SU-DHL-6 (cell line): Measurements from ENCODE around the gene RNF220.

Experiments
- H2AFZ ChIP-seq: fragments of 200-600 bp; sonication (generic); 2 replicates; pipeline ENCODE4 v1.6.1; 2014; ENCODE audit warnings: low read depth, mild to moderate bottlenecking, moderate library complexity, mixed read lengths, antibody characterized with exemption, low read length; ENCODE audit not compliant: severe bottlenecking
- H3F3A ChIP-seq: fragments of 200-600 bp; shearing (Covaris generic); 2 replicates; pipeline ENCODE4 v1.6.0; 2016; ENCODE audit warnings: antibody characterized with exemption, mild to moderate bottlenecking; ENCODE audit not compliant: insufficient read depth
- H3K27ac ChIP-seq: fragments of 200-600 bp; sonication (generic); 2 replicates; pipeline ENCODE4 v1.5.1; 2016; ENCODE audit warnings: low read depth, mild to moderate bottlenecking, low read length, moderate library complexity, mixed read lengths
- H3K27me3 ChIP-seq: fragments of 200-600 bp; sonication (generic), shearing (Covaris generic); 2 replicates; pipeline ENCODE4 v1.6.0; 2014; ENCODE audit warnings: mild to moderate bottlenecking, low read length
- H3K36me3 ChIP-seq: fragments of 200-600 bp; sonication (generic); 2 replicates; pipeline ENCODE4 v1.6.1; 2014; ENCODE audit warnings: mild to moderate bottlenecking, low read length, mixed read lengths
- H3K4me2 ChIP-seq: fragments of 300-600, 200-600 bp; shearing (Covaris generic), sonication (generic); 2 replicates; pipeline ENCODE4 v1.6.0; 2014; ENCODE audit warnings: low read length, low read depth, mild to moderate bottlenecking; ENCODE audit not compliant: poor library complexity, severe bottlenecking
- H3K4me3 ChIP-seq: fragments of 200-600 bp; sonication (generic); 2 replicates; pipeline ENCODE4 v1.5.1; 2014; ENCODE audit warnings: antibody characterized with exemption, low read length, mild to moderate bottlenecking, mixed read lengths; ENCODE audit not compliant: insufficient read depth, poor library complexity, severe bottlenecking
- H3K79me2 ChIP-seq: fragments of 200-600 bp; sonication (generic); 2 replicates; pipeline ENCODE4 v1.6.1; 2014; ENCODE audit warnings: mild to moderate bottlenecking, low read length, moderate library complexity; ENCODE audit not compliant: insufficient read depth
- H3K9ac ChIP-seq: fragments of 200-600 bp; sonication (generic); 2 replicates; pipeline ENCODE4 v1.7.0; 2014; ENCODE audit warnings: mild to moderate bottlenecking, low read length
- H3K9me2 ChIP-seq: fragments of 200-600 bp; sonication (generic); replicated peaks from 2 replicates; pipeline ENCODE4 v1.6.1; 2014; ENCODE audit warnings: low read length; ENCODE audit not compliant: insufficient read depth
- H3K9me3 ChIP-seq: fragments of 200-600 bp; sonication (generic); 2 replicates; pipeline ENCODE4 v1.6.1; 2014; ENCODE audit warnings: low read length, mixed read lengths; ENCODE audit not compliant: insufficient read depth
- H4K20me1 ChIP-seq: fragments of 200-600 bp; sonication (generic); 2 replicates; pipeline ENCODE4 v1.6.1; 2014; ENCODE audit warnings: low read depth, mild to moderate bottlenecking, antibody characterized with exemption, low read length, moderate library complexity, mixed read lengths
- CTCF ChIP-seq: fragments of 200-600 bp; sonication (generic); IDR thresholded peaks from one replicate; pipeline ENCODE4 v1.5.1; 2017; ENCODE audit warnings: antibody characterized with exemption, mild to moderate bottlenecking, low read length, moderate library complexity; ENCODE audit not compliant: insufficient read depth, poor library complexity, severe bottlenecking
- EZH2phosphoT487 ChIP-seq: fragments of 200-600 bp; sonication (generic), shearing (Covaris generic); conservative IDR thresholded peaks from 2 replicates; pipeline ENCODE4 v1.6.1; 2018; ENCODE audit warnings: mild to moderate bottlenecking, antibody characterized with exemption, low read length, moderate library complexity, mixed read lengths

RNF220 gene

GRCh38 chr1:44575396-44575795 lies 170.3 kb downstream of the RNF220 start:
- Histone ChIP-seq H3K9ac (no peak overlapping the region), H3K27me3 (no peaks in the 10 kb centered on the region), H3K36me3 (no peaks in the 10 kb centered on the region), H3K9me3 (no peaks in the 10 kb centered on the region), H3K79me2 (no peaks in the 10 kb centered on the region), H3K9me2 (no peaks in the 10 kb centered on the region), H3K27ac (no peak overlapping the region), H3F3A (no peaks in the 10 kb centered on the region), H3K4me3 (no peak overlapping the region), H2AFZ (no peak overlapping the region), H4K20me1 (no peaks in the 10 kb centered on the region), H3K4me2 (no peak overlapping the region)
- TF ChIP-seq CTCF (no peak), EZH2phosphoT487 (no peak)

- H3K36me3 ChIP-seq = no peaks in the 10 kb centered on the region
- no peak overlapping the region for H3K9ac ChIP-seq
- H3F3A ChIP-seq = no peaks in the 10 kb centered on the region
- H3K9me2 ChIP-seq = no peaks in the 10 kb centered on the region
- H3K27ac ChIP-seq = no peak overlapping the region
- no peaks in the 10 kb centered on the region for H3K27me3 ChIP-seq
- TF ChIP-seq CTCF (no peak), EZH2phosphoT487 (0 out of 2 replicates have a peak, but pooled peaks have one; percentile 19)
- no peak overlapping the region for H2AFZ ChIP-seq
- H3K4me2 ChIP-seq = no peak overlapping the region
- H3K9me3 ChIP-seq = no peaks in the 10 kb centered on the region
- H3K79me2 ChIP-seq = no peaks in the 10 kb centered on the region
- no peaks in the 10 kb centered on the region for H4K20me1 ChIP-seq
- no peak overlapping the region for H3K4me3 ChIP-seq
Observed at GRCh38 chr1:44576456-44577150, 171.5 kb downstream of the RNF220 start.

GRCh38 chr1:44581205-44581604 lies 176.2 kb downstream of the RNF220 start:
- Histone ChIP-seq H4K20me1 (no peaks in the 10 kb centered on the region), H3K9me2 (no peaks in the 10 kb centered on the region), H3K79me2 (no peaks in the 10 kb centered on the region), H3F3A (no peaks in the 10 kb centered on the region), H3K9me3 (no peaks in the 10 kb centered on the region), H3K27me3 (no peaks in the 10 kb centered on the region), H3K4me2 (no peak overlapping the region), H3K27ac (no peak overlapping the region), H2AFZ (no peak overlapping the region), H3K9ac (no peak overlapping the region), H3K36me3 (no peaks in the 10 kb centered on the region), H3K4me3 (no peak overlapping the region)
- TF ChIP-seq CTCF = no peak
- no peak for TF ChIP-seq EZH2phosphoT487
